ENCODE data around the gene DOK6.

DOK6 gene

GRCh38 chr18:69725855-69726508 lies 325.3 kb downstream of the DOK6 start:
- ChIA-PET POLR2A (no interaction called here), CTCF (no interaction called here)
- TF ChIP-seq, protein P1, sequence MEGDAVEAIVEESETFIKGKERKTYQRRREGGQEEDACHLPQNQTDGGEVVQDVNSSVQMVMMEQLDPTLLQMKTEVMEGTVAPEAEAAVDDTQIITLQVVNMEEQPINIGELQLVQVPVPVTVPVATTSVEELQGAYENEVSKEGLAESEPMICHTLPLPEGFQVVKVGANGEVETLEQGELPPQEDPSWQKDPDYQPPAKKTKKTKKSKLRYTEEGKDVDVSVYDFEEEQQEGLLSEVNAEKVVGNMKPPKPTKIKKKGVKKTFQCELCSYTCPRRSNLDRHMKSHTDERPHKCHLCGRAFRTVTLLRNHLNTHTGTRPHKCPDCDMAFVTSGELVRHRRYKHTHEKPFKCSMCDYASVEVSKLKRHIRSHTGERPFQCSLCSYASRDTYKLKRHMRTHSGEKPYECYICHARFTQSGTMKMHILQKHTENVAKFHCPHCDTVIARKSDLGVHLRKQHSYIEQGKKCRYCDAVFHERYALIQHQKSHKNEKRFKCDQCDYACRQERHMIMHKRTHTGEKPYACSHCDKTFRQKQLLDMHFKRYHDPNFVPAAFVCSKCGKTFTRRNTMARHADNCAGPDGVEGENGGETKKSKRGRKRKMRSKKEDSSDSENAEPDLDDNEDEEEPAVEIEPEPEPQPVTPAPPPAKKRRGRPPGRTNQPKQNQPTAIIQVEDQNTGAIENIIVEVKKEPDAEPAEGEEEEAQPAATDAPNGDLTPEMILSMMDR (IDR thresholded peaks at IDR 0.05; ENCODE audit: control extremely low read depth, extremely low read depth, low read depth, missing control alignments): no peak
- no peak for DNase-seq (ENCODE audit: extremely low spot score)

DNA sequence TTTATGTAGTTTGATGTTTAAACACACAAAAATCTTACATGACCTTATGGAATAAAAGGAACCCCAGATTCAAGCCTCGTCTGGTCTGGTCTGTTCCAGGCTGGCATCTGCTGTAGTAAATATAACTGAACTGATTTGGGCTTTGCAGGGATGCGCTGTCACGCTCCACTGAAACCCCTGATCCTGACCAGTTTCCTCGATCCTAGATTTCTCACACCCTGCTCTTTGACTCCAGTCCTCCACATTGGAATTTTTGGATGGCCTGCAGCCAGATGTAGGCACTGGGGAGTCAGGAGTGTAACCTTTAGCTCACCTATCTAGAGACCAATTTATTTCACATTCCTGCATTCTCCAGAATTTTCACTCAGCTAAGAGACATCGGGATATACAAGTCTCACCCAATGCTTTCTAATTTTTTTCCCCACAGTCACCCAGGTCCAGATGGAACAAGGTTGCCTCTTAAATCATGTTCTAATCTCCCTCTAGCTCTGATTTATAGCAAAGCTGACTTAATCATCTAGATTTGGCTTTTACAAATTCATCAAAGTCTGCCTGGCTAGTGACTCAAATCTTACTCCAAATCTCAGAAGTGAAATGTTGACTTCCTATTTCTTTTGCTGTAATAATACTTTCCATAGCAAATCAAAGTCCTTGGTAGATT lies 327.4 kb downstream of the DOK6 start:
- TF ChIP-seq, protein P1 (IDR thresholded peaks at IDR 0.05; ENCODE audit: control extremely low read depth, extremely low read depth, low read depth, missing control alignments): no peak
- CTCF ChIA-PET: interaction anchor here (1.2 to 1.4 kb wide), 2 partner anchors 10 to 18 kb away, joined by 3 read pairs; no protein-coding TSS in a partner anchor
- no peak for DNase-seq (ENCODE audit: extremely low spot score)
- POLR2A ChIA-PET: no interaction called here

GRCh38 chr18:69730664-69731063 lies 330.0 kb downstream of the DOK6 start:
- CTCF ChIA-PET: interaction anchor here (0.9 to 1.2 kb wide), 2 partner anchors 9 to 14 kb away, joined by 3 read pairs; no protein-coding TSS in a partner anchor
- no peak for DNase-seq (ENCODE audit: extremely low spot score)
- TF ChIP-seq, protein P1 (IDR thresholded peaks at IDR 0.05; ENCODE audit: control extremely low read depth, extremely low read depth, low read depth, missing control alignments): no peak
- POLR2A ChIA-PET: no interaction called here

GRCh38 chr18:69734536-69734935 lies 333.8 kb downstream of the DOK6 start:
- ChIA-PET CTCF (no interaction called here), POLR2A (no interaction called here)
- TF ChIP-seq, protein P1 (IDR thresholded peaks at IDR 0.05; ENCODE audit: control extremely low read depth, extremely low read depth, low read depth, missing control alignments): no peak
- no peak for DNase-seq (ENCODE audit: extremely low spot score)

DNA sequence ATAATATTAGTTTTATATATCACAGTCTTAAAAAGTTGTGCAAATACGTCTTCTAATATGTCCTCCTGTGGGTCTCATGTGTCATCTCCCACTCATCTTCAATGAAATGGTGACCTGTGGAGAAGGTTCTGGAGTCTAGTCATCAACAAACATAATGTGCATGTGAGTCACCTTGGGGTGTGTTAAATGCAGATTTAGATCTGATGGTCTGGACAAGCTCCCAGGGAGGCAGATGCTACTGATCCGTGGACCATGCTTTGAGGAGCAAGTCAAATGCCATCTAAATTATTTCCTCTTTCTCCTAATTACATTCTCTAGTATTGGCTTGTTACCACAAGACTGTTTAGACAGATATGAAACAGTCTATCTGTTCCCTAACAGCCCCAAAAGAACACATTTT lies 336.0 kb downstream of the DOK6 start:
- ChIA-PET POLR2A (no interaction called here), CTCF (interaction anchor here (1.4 kb wide), 1 partner anchor 13 kb away, joined by 4 read pairs; no protein-coding TSS in a partner anchor)
- no peak for DNase-seq (ENCODE audit: extremely low spot score)
- TF ChIP-seq, protein P1 (IDR thresholded peaks at IDR 0.05; ENCODE audit: control extremely low read depth, extremely low read depth, low read depth, missing control alignments): no peak

GRCh38 chr18:69737851-69738250 lies 337.2 kb downstream of the DOK6 start:
- no peak for DNase-seq (ENCODE audit: extremely low spot score)
- CTCF ChIA-PET: interaction anchor here (1.2 to 2.5 kb wide), 2 partner anchors 10 to 15 kb away, joined by 3 to 7 read pairs; no protein-coding TSS in a partner anchor
- TF ChIP-seq, protein P1 (IDR thresholded peaks at IDR 0.05; ENCODE audit: control extremely low read depth, extremely low read depth, low read depth, missing control alignments): no peak
- POLR2A ChIA-PET: no interaction called here
